ENCODE data around the gene ZNF618.

The ZNF618 gene

DNA sequence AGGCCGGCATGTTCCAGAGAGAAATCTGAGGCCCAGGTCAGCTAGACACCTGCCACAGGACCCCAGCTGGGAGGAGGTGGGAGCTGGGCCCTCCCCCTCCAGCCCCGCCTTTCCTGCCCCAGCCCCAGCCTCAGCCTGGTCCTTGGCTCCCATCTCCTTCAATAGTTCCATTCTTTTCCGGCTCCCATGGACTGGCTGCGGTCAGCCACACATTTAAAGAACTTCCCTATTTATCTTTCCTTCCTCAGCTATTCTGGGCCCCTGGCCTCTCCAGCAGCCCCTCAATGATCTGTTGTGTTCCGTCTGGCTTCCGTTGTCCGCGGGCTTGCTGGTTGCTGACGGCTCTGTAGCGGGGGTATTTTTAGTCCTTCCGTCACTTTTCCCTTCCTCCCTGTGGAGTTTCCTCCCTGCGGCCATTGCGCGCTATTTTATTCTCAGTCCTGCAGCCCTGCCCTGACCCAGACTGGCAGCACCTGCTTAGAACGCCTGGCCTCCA, 128.2 kb downstream of the ZNF618 start:
- Histone ChIP-seq H3K4me1 (ENCODE audit: insufficient read depth, poor library complexity, severe bottlenecking) (no peaks in the 10 kb centered on the region), H3K36me3 (ENCODE audit: low read depth) (0 out of 2 replicates have a peak, but pooled peaks cover 4% of the 10 kb centered on the region)

GRCh38 chr9:114005371-114006154, 129.5 kb downstream of the ZNF618 start:
- 0 out of 2 replicates have a peak, but pooled peaks cover 4% of the 10 kb centered on the region for H3K36me3 ChIP-seq (ENCODE audit: low read depth)
- H3K27ac ChIP-seq (ENCODE audit: poor library complexity, severe bottlenecking), result no peak overlapping the region
- no peaks in the 10 kb centered on the region for H3K27me3 ChIP-seq (ENCODE audit: insufficient read depth, poor library complexity, severe bottlenecking)
- no peak overlapping the region for H3K4me3 ChIP-seq (ENCODE audit: severe bottlenecking)
- TF ChIP-seq, protein P1, sequence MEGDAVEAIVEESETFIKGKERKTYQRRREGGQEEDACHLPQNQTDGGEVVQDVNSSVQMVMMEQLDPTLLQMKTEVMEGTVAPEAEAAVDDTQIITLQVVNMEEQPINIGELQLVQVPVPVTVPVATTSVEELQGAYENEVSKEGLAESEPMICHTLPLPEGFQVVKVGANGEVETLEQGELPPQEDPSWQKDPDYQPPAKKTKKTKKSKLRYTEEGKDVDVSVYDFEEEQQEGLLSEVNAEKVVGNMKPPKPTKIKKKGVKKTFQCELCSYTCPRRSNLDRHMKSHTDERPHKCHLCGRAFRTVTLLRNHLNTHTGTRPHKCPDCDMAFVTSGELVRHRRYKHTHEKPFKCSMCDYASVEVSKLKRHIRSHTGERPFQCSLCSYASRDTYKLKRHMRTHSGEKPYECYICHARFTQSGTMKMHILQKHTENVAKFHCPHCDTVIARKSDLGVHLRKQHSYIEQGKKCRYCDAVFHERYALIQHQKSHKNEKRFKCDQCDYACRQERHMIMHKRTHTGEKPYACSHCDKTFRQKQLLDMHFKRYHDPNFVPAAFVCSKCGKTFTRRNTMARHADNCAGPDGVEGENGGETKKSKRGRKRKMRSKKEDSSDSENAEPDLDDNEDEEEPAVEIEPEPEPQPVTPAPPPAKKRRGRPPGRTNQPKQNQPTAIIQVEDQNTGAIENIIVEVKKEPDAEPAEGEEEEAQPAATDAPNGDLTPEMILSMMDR (IDR thresholded peaks at IDR 0.05; ENCODE audit: poor library complexity, severe bottlenecking), result no peak
- ATAC-seq (ENCODE audit: low read depth) (no peak), DNase-seq (ENCODE audit: low spot score) (peak; percentile 23)
- no peaks in the 10 kb centered on the region for H3K9me3 ChIP-seq (ENCODE audit: severe bottlenecking)
- H3K4me1 ChIP-seq (ENCODE audit: insufficient read depth, poor library complexity, severe bottlenecking), result no peaks in the 10 kb centered on the region

More for the DNA sequence above, 128.2 kb downstream of the ZNF618 start:
- ATAC-seq (ENCODE audit: low read depth) (no peak), DNase-seq (ENCODE audit: low spot score) (peak; percentile 23)
- Histone ChIP-seq H3K9me3 (ENCODE audit: severe bottlenecking) (no peaks in the 10 kb centered on the region), H3K4me3 (ENCODE audit: severe bottlenecking) (no peak overlapping the region), H3K27ac (ENCODE audit: poor library complexity, severe bottlenecking) (no peak overlapping the region), H3K27me3 (ENCODE audit: insufficient read depth, poor library complexity, severe bottlenecking) (no peaks in the 10 kb centered on the region)
- TF ChIP-seq, protein P1 (IDR thresholded peaks at IDR 0.05; ENCODE audit: poor library complexity, severe bottlenecking), result no peak

DNA sequence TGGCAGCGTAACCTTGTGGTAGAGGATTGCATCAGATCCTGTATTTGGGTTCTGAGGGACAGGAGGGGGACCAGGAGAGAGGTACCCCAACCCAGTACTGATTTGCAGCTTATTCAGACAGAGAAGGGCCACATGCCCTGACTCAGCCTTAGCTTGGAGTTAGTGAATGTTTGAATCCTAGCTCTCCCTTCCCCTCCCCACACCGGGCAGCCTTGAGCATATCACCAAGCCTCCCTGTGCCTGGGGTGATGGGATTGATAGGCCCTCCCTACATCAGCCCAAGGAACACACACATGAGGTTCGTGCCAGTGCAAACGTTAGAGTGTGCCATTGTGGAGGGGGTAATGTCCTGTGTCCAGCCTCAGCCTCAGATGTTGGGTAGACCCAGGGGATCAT, 130.0 kb downstream of the ZNF618 start:
- Histone ChIP-seq H3K4me1 (ENCODE audit: insufficient read depth, poor library complexity, severe bottlenecking) (no peaks in the 10 kb centered on the region), H3K36me3 (ENCODE audit: low read depth) (0 out of 2 replicates have a peak, but pooled peaks cover 4% of the 10 kb centered on the region), H3K4me3 (ENCODE audit: severe bottlenecking) (no peak overlapping the region), H3K27ac (ENCODE audit: poor library complexity, severe bottlenecking) (no peak overlapping the region), H3K9me3 (ENCODE audit: severe bottlenecking) (no peaks in the 10 kb centered on the region), H3K27me3 (ENCODE audit: insufficient read depth, poor library complexity, severe bottlenecking) (no peaks in the 10 kb centered on the region)
- ATAC-seq (ENCODE audit: low read depth) (no peak), DNase-seq (ENCODE audit: low spot score) (peak; percentile 11)
- TF ChIP-seq, protein P1 (IDR thresholded peaks at IDR 0.05; ENCODE audit: poor library complexity, severe bottlenecking), result no peak

GRCh38 chr9:114006931-114007691, 131.0 kb downstream of the ZNF618 start:
- Histone ChIP-seq H3K9me3 (ENCODE audit: severe bottlenecking) (no peaks in the 10 kb centered on the region), H3K27me3 (ENCODE audit: insufficient read depth, poor library complexity, severe bottlenecking) (no peaks in the 10 kb centered on the region), H3K4me1 (ENCODE audit: insufficient read depth, poor library complexity, severe bottlenecking) (no peaks in the 10 kb centered on the region), H3K4me3 (ENCODE audit: severe bottlenecking) (no peak overlapping the region), H3K27ac (ENCODE audit: poor library complexity, severe bottlenecking) (no peak overlapping the region), H3K36me3 (ENCODE audit: low read depth) (0 out of 2 replicates have a peak, but pooled peaks cover 4% of the 10 kb centered on the region)
- DNase-seq (ENCODE audit: low spot score) (peak; percentile 40), ATAC-seq (ENCODE audit: low read depth) (no peak)
- TF ChIP-seq, protein P1 (IDR thresholded peaks at IDR 0.05; ENCODE audit: poor library complexity, severe bottlenecking), result no peak
